Measurements from ENCODE around the gene OR1S1. TPM values are rescaled to one million over a fixed set of nuclear protein-coding genes. Genes with fewer than 3 reads are reported as not detected.

Gene OR1S1
- total RNA-seq, 1 experiment from 2014 or later = not detected

- POLR2A ChIA-PET = no interaction called here
- no peaks in the 10 kb centered on the region for H3K36me3 Mint-ChIP-seq (ENCODE audit: insufficient read depth, unreplicated experiment)
- H3K4me1 Mint-ChIP-seq (ENCODE audit: low read depth, unreplicated experiment) = no peaks in the 10 kb centered on the region
- no peaks in the 10 kb centered on the region for H3K9me3 ChIP-seq
- BruUV-seq (replicated peaks) = no TSS peak
- H3K4me3 ChIP-seq (ENCODE audit: low read depth, low read length) = no peak overlapping the region
- H3K27ac Mint-ChIP-seq (ENCODE audit: unreplicated experiment) = no peak overlapping the region
- DNase-seq = no peak
- CTCF ChIA-PET = no interaction called here
- no peaks in the 10 kb centered on the region for H3K27me3 Mint-ChIP-seq (ENCODE audit: insufficient read depth, unreplicated experiment)
- intact Hi-C loops (cut with micrococcal nuclease; ENCODE audit: unreplicated experiment) = no loop called here
- H3K4me3 Mint-ChIP-seq (ENCODE audit: unreplicated experiment) = no peak overlapping the region
- TF ChIP-seq, protein P1, sequence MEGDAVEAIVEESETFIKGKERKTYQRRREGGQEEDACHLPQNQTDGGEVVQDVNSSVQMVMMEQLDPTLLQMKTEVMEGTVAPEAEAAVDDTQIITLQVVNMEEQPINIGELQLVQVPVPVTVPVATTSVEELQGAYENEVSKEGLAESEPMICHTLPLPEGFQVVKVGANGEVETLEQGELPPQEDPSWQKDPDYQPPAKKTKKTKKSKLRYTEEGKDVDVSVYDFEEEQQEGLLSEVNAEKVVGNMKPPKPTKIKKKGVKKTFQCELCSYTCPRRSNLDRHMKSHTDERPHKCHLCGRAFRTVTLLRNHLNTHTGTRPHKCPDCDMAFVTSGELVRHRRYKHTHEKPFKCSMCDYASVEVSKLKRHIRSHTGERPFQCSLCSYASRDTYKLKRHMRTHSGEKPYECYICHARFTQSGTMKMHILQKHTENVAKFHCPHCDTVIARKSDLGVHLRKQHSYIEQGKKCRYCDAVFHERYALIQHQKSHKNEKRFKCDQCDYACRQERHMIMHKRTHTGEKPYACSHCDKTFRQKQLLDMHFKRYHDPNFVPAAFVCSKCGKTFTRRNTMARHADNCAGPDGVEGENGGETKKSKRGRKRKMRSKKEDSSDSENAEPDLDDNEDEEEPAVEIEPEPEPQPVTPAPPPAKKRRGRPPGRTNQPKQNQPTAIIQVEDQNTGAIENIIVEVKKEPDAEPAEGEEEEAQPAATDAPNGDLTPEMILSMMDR (IDR thresholded peaks at IDR 0.05; ENCODE audit: insufficient read depth in 1 of 2, low read depth in 1 of 2, low read length in 1 of 2, severe bottlenecking in 1 of 2, unreplicated experiment in 1 of 2) = no peak
- no peaks in the 10 kb centered on the region for H3K27me3 ChIP-seq (replicated peaks; ENCODE audit: control insufficient read depth, insufficient read depth, low read length)
- no peaks in the 10 kb centered on the region for H3K36me3 ChIP-seq (ENCODE audit: control insufficient read depth, insufficient read depth, low read length)
- H3K4me1 ChIP-seq = no peaks in the 10 kb centered on the region
- H3K9me3 Mint-ChIP-seq (ENCODE audit: unreplicated experiment) = peaks cover 10% of the 10 kb centered on the region
Measured at GRCh38 chr11:58254936-58255335, 42.4 kb downstream of the OR1S1 start.

DNA sequence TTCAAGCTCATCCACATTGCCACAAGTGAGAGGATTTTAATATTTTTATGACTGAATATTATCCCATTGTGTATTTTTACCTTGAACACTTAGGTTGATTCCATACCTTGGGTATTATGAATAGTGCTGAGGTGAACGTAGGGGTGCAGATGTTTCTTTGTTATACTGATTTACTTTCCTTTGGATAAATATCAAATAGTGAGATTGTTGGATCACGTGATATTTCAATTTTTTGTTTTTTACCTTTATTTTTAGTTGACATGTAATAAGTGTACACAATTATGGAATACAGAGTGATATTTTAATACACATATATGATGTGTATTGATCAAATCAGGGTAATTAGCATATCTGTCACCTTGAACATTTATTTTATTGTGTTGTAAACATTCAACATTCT, 47.5 kb downstream of the OR1S1 start:
- Mint-ChIP-seq H3K4me1 (ENCODE audit: low read depth, unreplicated experiment) (no peaks in the 10 kb centered on the region), H3K27me3 (ENCODE audit: insufficient read depth, unreplicated experiment) (peaks cover 2% of the 10 kb centered on the region), H3K4me3 (ENCODE audit: unreplicated experiment) (no peak overlapping the region), H3K27ac (ENCODE audit: unreplicated experiment) (no peak overlapping the region), H3K9me3 (ENCODE audit: unreplicated experiment) (peaks cover 3% of the 10 kb centered on the region), H3K36me3 (ENCODE audit: insufficient read depth, unreplicated experiment) (no peaks in the 10 kb centered on the region)
- no TSS peak for BruUV-seq (replicated peaks)
- DNase-seq = no peak
- intact Hi-C loops (cut with micrococcal nuclease; ENCODE audit: unreplicated experiment) = no loop called here
- ChIA-PET POLR2A (no interaction called here), CTCF (no interaction called here)
- Histone ChIP-seq H3K36me3 (ENCODE audit: control insufficient read depth, insufficient read depth, low read length) (no peaks in the 10 kb centered on the region), H3K27me3 (replicated peaks; ENCODE audit: control insufficient read depth, insufficient read depth, low read length) (no peaks in the 10 kb centered on the region), H3K4me3 (ENCODE audit: low read depth, low read length) (no peak overlapping the region), H3K9me3 (no peaks in the 10 kb centered on the region), H3K4me1 (no peaks in the 10 kb centered on the region)
- TF ChIP-seq, protein P1 (IDR thresholded peaks at IDR 0.05; ENCODE audit: insufficient read depth in 1 of 2, low read depth in 1 of 2, low read length in 1 of 2, severe bottlenecking in 1 of 2, unreplicated experiment in 1 of 2) = no peak

Other genes starting within 250 kb of the OR1S1 start
- not detected in 2 replicates for gene OR9Q1, start 188.8 kb upstream of the OR1S1 start, total RNA-seq (2022)
- not detected in 2 replicates for gene OR6Q1, start 181.8 kb upstream of the OR1S1 start, total RNA-seq (2022)
- not detected in 2 replicates for gene OR9I1, start 87.2 kb upstream of the OR1S1 start, total RNA-seq (2022)
- gene OR9Q2, start 23.6 kb upstream of the OR1S1 start, total RNA-seq (2022) = not detected in 2 replicates
- not detected in 2 replicates for gene OR1S2, start 8.6 kb upstream of the OR1S1 start, total RNA-seq (2022)
- gene OR10Q1, start 16.2 kb downstream of the OR1S1 start, total RNA-seq (2022) = not detected in 2 replicates
- not detected in 2 replicates for gene OR10W1, start 55.5 kb downstream of the OR1S1 start, total RNA-seq (2022)
- not detected in 2 replicates for gene OR5B17, start 146.3 kb downstream of the OR1S1 start, total RNA-seq (2022)
- gene OR5B3, start 194.2 kb downstream of the OR1S1 start, total RNA-seq (2022) = not detected in 2 replicates
- gene OR5B2, start 215.4 kb downstream of the OR1S1 start, total RNA-seq (2022) = not detected in 2 replicates
- gene OR5B12, start 229.5 kb downstream of the OR1S1 start, total RNA-seq (2022) = not detected in 2 replicates